Measurements from ENCODE around the gene AGBL1.
"Not testable (repeated sequence)": the region's sequence is repeated elsewhere in the genome, so short reads cannot be mapped to it uniquely, and the experiment has no call there.

Gene AGBL1

DNA sequence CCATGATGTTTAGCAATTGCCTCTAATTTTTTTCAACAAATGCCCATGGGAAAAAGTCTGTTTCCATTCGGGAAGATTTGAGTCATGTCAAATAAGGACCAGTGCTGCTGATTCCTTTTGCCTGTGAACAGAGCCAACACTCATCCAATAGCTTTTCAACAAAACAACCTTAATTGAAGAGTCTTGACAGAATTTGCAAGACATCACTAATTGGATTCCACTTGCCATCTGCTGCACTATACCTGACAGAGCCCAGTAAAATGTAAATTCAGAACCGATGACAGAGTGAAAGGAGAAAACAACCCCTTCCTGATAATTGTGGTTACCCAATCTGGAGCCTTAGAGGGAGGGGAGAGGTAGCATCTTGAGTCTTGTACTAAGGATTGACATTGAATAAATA, 426.7 kb downstream of the AGBL1 start:
- H3K4me3 ChIP-seq (ENCODE audit: low read depth, low read length) = no peak overlapping the region
- TF ChIP-seq CTCF (IDR thresholded peaks at IDR 0.05; ENCODE audit: borderline replicate concordance, insufficient read depth, low read depth, low read length) = no peak

- no peak overlapping the region for H3K4me3 ChIP-seq (ENCODE audit: low read depth, low read length)
- no peak for TF ChIP-seq CTCF (IDR thresholded peaks at IDR 0.05; ENCODE audit: borderline replicate concordance, insufficient read depth, low read depth, low read length)
Measured at GRCh38 chr15:86515625-86516024, 436.0 kb downstream of the AGBL1 start.

GRCh38 chr15:86522721-86523120, 443.1 kb downstream of the AGBL1 start:
- H3K4me3 ChIP-seq (ENCODE audit: low read depth, low read length) = no peak overlapping the region
- TF ChIP-seq CTCF (IDR thresholded peaks at IDR 0.05; ENCODE audit: borderline replicate concordance, insufficient read depth, low read depth, low read length) = no peak

DNA sequence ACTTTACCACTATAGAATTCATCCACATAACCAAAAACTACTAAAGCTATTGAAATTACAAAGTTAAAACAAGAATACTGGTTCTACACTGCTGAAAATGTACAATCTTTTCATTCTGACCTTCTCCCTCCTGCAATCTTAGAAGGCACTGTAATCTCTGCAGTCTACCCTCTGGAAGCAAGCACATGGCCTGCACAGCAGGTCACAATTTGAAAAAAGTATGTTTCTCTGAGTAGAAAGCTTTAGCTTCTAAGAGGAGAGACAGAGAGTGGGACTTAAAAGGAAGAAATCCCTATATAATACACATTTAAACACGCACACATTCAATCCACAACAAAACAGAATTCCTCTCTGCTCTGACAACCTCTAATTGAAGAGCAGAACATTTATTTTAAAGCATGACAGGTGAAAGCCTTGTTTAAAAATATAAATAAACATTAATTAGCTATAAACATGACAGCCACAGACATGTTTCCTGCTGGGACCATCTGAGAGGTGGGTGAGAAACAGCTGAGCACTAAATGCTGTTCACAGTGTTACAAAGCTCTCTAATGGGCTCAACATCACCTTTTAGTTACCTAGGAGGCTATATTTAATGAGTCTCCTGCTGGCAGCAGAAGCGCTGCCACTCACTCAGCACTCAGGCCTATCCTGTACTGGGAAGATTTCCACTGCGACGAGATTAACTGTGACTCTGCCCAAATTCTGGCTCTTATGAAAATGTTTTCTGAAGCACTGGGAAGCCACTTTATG, 447.4 kb downstream of the AGBL1 start:
- TF ChIP-seq CTCF (IDR thresholded peaks at IDR 0.05; ENCODE audit: borderline replicate concordance, insufficient read depth, low read depth, low read length) = no peak
- H3K4me3 ChIP-seq (ENCODE audit: low read depth, low read length) = no peak overlapping the region

DNA sequence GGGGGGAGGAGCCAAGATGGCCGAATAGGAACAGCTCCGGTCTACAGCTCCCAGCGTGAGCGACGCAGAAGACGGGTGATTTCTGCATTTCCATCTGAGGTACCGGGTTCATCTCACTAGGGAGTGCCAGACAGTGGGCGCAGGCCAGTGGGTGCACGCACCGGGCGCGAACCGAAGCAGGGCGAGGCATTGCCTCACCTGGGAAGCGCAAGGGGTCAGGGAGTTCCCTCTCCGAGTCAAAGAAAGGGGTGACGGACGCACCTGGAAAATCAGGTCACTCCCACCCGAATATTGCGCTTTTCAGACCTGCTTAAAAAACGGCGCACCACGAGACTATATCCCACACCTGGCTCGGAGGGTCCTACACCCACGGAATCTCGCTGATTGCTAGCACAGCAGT, 448.4 kb downstream of the AGBL1 start:
- H3K4me3 ChIP-seq (ENCODE audit: low read depth, low read length) = not testable (repeated sequence)

DNA sequence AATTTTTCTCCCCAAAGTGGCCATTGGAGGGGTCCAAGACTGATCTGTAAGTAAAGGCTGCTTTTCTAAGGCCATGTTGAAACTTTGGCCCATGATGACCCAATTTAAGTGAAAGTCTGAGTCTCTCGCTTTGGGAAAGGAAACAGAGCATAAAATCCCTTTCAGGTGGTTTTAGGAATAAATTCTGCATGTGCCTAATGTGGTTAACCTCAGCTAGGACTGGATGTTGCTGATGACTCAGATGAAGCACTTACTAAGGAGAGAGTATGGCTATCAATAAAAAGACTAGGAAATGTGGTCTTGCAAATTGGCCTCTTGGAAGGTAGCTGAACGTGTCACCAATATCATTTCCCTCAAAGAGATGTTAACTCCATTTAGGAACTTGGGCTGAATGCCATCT, 458.5 kb downstream of the AGBL1 start:
- TF ChIP-seq CTCF (IDR thresholded peaks at IDR 0.05; ENCODE audit: borderline replicate concordance, insufficient read depth, low read depth, low read length) = no peak
- H3K4me3 ChIP-seq (ENCODE audit: low read depth, low read length) = no peak overlapping the region

DNA sequence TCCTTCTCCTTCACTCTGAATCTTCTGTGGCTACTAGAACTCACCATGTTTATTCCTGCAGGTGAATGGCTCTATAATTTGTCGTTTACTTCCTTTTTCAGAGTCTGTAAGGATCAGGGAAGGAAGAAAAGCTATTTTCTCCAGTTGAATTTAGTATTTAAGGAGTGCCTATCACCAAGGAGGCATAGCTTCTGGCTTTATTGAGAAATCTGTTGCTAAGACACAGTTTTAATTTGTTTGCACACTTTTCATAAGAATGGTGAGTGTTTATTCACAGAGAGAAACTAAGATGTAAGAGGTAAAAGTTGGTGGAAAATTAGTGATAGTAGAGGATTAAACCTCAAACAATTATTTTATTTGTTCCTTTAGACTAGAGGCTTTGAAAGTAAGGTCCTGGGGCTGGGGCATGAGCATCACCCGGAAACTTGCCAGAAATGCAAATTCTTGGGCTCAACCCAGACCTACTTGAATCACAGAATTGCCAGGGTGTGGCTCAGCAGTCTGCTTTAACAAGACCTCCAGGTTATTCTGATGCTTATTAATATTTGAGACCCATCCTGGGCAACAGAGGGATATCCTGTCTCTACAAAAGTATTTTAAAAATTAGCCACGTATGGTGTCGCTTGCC, 461.3 kb downstream of the AGBL1 start:
- no peak for TF ChIP-seq CTCF (IDR thresholded peaks at IDR 0.05; ENCODE audit: borderline replicate concordance, insufficient read depth, low read depth, low read length)
- no peak overlapping the region for H3K4me3 ChIP-seq (ENCODE audit: low read depth, low read length)

All from GM12875 (cell line).